HT1080 (cell line): ENCODE measurements around the gene TCERG1. TPM values are rescaled to one million over a fixed set of nuclear protein-coding genes. Genes with fewer than 3 reads are reported as not detected.

Experiments
- small RNA-seq: library from RNA; depleted of rRNA; stranded (forward); fragments of <200 nt; gene quantifications from one replicate; pipeline ENCODE3, GENCODE V24; 2014
- total RNA-seq: library from RNA; depleted of rRNA; stranded (reverse); fragments of >200 nt; shearing (Covaris generic); gene quantifications from 2 replicates; pipeline ENCODE4 v1.2.3, GENCODE V29; 2014; rRNA removed

The TCERG1 gene
- total RNA-seq, 1 experiment from 2014 or later = 48.9 TPM

Small RNA genes within 50 kb of the gene (small RNA-seq; reads per million reads assigned to genes)
- not detected for gene RF02271

Other genes with a start within 250 kb of the TCERG1 start
- gene RBM27, start 243.7 kb upstream of the TCERG1 start, total RNA-seq = 16.1 and 21.9 TPM in 2 replicates
- gene POU4F3, start 108.5 kb upstream of the TCERG1 start, total RNA-seq = 0.19 TPM in 1 of 2 replicates, not detected in the other
- gene GPR151, start 68.9 kb downstream of the TCERG1 start, total RNA-seq = not detected in 2 replicates